H1 (cell line): ENCODE results near the gene SEC14L5. TPM values are rescaled to one million over a fixed set of nuclear protein-coding genes. Genes with fewer than 3 reads are reported as not detected.

Experiments used
- CBX8 ChIP-seq: fragments of 300-800, 300-1000 bp; sonication (generic); IDR thresholded peaks from 2 replicates; pipeline ENCODE4 v1.7.1; 2016; ENCODE audit warnings: low read depth, low read length, borderline replicate concordance
- NRF1 ChIP-seq: IDR thresholded peaks from 2 replicates; pipeline ENCODE4 v1.6.1; 2011; ENCODE audit warnings: mild to moderate bottlenecking, low read depth, low read length, improper control_type of control experiment
- POU5F1 ChIP-seq: IDR thresholded peaks from 2 replicates; pipeline ENCODE4 v1.6.1; 2011; ENCODE audit warnings: low read depth, mild to moderate bottlenecking, low read length, moderate library complexity
- SAP30 ChIP-seq: fragments of 300-600 bp; sonication (generic); IDR thresholded peaks from 2 replicates; pipeline ENCODE4 v1.7.1; 2012; ENCODE audit warnings: low read length, moderate library complexity, mild to moderate bottlenecking, inconsistent platforms; ENCODE audit not compliant: insufficient read depth, insufficient replicate concordance
- SIN3A ChIP-seq, 2 experiments: IDR thresholded peaks in 1 of 2; conservative IDR thresholded peaks in 1 of 2; 2 replicates each; pipeline ENCODE4 v1.6.1; 2011 to 2012; ENCODE audit warnings: low read length in 2 of 2, improper control_type of control experiment in 1 of 2, low read depth in 1 of 2, mild to moderate bottlenecking in 1 of 2
- polyA plus RNA-seq, 7 experiments: library from polyadenylated mRNA; depleted of rRNA in 3 of 7; stranded (reverse) in 5 of 7; unstranded in 2 of 7; fragments of >200 nt in 5 of 7; fragments of 200-250 nt in 2 of 7; gene quantifications; 1 replicate in 5 of 7; 2 replicates in 1 of 7; 4 replicates in 1 of 7; pipeline versions ENCODE4 v1.2.1 to v1.2.3, GENCODE V29; 2011 to 2013; ENCODE audit warnings: missing spikeins in 2 of 7, mixed read lengths in 2 of 7
- total RNA-seq: library from RNA; stranded (reverse); fragmentation: NEBNext Ultra II Directional; extraction: Animal tissue kit (Norgen Biotek cat#: 25700); gene quantifications from 2 replicates; pipeline ENCODE4 v1.2.1, GENCODE V29; 2021
- TF ChIP-seq, protein P1 (sequence below): fragments of 300-600 bp; sonication (generic); IDR thresholded peaks from 2 replicates; pipeline ENCODE4 v1.7.1; 2012; ENCODE audit warnings: low read length, moderate library complexity, mild to moderate bottlenecking, inconsistent platforms; ENCODE audit not compliant: insufficient replicate concordance

The SEC14L5 gene
- total and polyA plus RNA-seq, 2 of the 8 experiments (the other 6 are each of a cell fraction or from before 2014, with no cell fraction given), result 1.9 to 3.0 TPM

GRCh38 chr16:5003828-5004227 is 45.7 kb downstream of the SEC14L5 start (continued):
- TF ChIP-seq CBX8, result no peak
- TF ChIP-seq NRF1, result no peak
- no peak for TF ChIP-seq SIN3A (conservative IDR thresholded peaks at IDR 0.05 in 1 of 2, IDR thresholded peaks at IDR 0.05 in 1 of 2; ENCODE audit: low read depth in 1 of 2, low read length in 2 of 2)
- TF ChIP-seq POU5F1, result no peak
- no peak for TF ChIP-seq SAP30
- TF ChIP-seq, protein P1, sequence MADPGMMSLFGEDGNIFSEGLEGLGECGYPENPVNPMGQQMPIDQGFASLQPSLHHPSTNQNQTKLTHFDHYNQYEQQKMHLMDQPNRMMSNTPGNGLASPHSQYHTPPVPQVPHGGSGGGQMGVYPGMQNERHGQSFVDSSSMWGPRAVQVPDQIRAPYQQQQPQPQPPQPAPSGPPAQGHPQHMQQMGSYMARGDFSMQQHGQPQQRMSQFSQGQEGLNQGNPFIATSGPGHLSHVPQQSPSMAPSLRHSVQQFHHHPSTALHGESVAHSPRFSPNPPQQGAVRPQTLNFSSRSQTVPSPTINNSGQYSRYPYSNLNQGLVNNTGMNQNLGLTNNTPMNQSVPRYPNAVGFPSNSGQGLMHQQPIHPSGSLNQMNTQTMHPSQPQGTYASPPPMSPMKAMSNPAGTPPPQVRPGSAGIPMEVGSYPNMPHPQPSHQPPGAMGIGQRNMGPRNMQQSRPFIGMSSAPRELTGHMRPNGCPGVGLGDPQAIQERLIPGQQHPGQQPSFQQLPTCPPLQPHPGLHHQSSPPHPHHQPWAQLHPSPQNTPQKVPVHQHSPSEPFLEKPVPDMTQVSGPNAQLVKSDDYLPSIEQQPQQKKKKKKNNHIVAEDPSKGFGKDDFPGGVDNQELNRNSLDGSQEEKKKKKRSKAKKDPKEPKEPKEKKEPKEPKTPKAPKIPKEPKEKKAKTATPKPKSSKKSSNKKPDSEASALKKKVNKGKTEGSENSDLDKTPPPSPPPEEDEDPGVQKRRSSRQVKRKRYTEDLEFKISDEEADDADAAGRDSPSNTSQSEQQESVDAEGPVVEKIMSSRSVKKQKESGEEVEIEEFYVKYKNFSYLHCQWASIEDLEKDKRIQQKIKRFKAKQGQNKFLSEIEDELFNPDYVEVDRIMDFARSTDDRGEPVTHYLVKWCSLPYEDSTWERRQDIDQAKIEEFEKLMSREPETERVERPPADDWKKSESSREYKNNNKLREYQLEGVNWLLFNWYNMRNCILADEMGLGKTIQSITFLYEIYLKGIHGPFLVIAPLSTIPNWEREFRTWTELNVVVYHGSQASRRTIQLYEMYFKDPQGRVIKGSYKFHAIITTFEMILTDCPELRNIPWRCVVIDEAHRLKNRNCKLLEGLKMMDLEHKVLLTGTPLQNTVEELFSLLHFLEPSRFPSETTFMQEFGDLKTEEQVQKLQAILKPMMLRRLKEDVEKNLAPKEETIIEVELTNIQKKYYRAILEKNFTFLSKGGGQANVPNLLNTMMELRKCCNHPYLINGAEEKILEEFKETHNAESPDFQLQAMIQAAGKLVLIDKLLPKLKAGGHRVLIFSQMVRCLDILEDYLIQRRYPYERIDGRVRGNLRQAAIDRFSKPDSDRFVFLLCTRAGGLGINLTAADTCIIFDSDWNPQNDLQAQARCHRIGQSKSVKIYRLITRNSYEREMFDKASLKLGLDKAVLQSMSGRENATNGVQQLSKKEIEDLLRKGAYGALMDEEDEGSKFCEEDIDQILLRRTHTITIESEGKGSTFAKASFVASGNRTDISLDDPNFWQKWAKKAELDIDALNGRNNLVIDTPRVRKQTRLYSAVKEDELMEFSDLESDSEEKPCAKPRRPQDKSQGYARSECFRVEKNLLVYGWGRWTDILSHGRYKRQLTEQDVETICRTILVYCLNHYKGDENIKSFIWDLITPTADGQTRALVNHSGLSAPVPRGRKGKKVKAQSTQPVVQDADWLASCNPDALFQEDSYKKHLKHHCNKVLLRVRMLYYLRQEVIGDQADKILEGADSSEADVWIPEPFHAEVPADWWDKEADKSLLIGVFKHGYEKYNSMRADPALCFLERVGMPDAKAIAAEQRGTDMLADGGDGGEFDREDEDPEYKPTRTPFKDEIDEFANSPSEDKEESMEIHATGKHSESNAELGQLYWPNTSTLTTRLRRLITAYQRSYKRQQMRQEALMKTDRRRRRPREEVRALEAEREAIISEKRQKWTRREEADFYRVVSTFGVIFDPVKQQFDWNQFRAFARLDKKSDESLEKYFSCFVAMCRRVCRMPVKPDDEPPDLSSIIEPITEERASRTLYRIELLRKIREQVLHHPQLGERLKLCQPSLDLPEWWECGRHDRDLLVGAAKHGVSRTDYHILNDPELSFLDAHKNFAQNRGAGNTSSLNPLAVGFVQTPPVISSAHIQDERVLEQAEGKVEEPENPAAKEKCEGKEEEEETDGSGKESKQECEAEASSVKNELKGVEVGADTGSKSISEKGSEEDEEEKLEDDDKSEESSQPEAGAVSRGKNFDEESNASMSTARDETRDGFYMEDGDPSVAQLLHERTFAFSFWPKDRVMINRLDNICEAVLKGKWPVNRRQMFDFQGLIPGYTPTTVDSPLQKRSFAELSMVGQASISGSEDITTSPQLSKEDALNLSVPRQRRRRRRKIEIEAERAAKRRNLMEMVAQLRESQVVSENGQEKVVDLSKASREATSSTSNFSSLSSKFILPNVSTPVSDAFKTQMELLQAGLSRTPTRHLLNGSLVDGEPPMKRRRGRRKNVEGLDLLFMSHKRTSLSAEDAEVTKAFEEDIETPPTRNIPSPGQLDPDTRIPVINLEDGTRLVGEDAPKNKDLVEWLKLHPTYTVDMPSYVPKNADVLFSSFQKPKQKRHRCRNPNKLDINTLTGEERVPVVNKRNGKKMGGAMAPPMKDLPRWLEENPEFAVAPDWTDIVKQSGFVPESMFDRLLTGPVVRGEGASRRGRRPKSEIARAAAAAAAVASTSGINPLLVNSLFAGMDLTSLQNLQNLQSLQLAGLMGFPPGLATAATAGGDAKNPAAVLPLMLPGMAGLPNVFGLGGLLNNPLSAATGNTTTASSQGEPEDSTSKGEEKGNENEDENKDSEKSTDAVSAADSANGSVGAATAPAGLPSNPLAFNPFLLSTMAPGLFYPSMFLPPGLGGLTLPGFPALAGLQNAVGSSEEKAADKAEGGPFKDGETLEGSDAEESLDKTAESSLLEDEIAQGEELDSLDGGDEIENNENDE, result no peak
